HEK293T (cell line): ENCODE results near the gene PLXDC1.

Experiments
- CTCF ChIA-PET: fragments of 350-600 bp; formaldehyde crosslinking; extraction: SDS; loops from one replicate; lab custom pipeline; 2021; ENCODE audit warnings: antibody characterized with exemption, inconsistent platforms; lab: Yijun Ruan, JAX
- POLR2A ChIA-PET: fragments of 350-600 bp; formaldehyde crosslinking; extraction: SDS; loops from one replicate; lab custom pipeline; 2020; ENCODE audit warnings: antibody characterized with exemption, inconsistent platforms; lab: Yijun Ruan, JAX
- DNase-seq: peaks from one replicate; pipeline ENCODE4 v3.0.0; 2012; ENCODE audit warnings: mixed read lengths; ENCODE audit errors: extremely low spot score
- ARNT ChIP-seq: fragments of 450-650 bp; IDR thresholded peaks from 2 replicates; pipeline ENCODE4 v1.6.1; 2017; ENCODE audit warnings: mild to moderate bottlenecking
- BHLHE40 ChIP-seq: fragments of 450-650 bp; IDR thresholded peaks from 2 replicates; pipeline ENCODE4 v1.6.1; 2016; ENCODE audit warnings: mild to moderate bottlenecking, moderate library complexity, borderline replicate concordance
- CTBP1 ChIP-seq: fragments of 450-650 bp; IDR thresholded peaks from 2 replicates; pipeline ENCODE4 v1.6.1; 2016; ENCODE audit warnings: borderline replicate concordance
- ELF4 ChIP-seq: fragments of 450-650 bp; IDR thresholded peaks from 2 replicates; pipeline ENCODE4 v1.6.1; 2017; ENCODE audit warnings: antibody characterized with exemption
- FOXA1 ChIP-seq: fragments of 450-650 bp; IDR thresholded peaks from 2 replicates; pipeline ENCODE4 v1.6.1; 2016; ENCODE audit warnings: mild to moderate bottlenecking
- FOXK2 ChIP-seq: fragments of 450-650 bp; IDR thresholded peaks from 2 replicates; pipeline ENCODE4 v1.6.1; 2016; ENCODE audit warnings: mild to moderate bottlenecking
- FOXM1 ChIP-seq: fragments of 450-650 bp; IDR thresholded peaks from 2 replicates; pipeline ENCODE4 v1.6.1; 2017; ENCODE audit warnings: mild to moderate bottlenecking, borderline replicate concordance
- HDGF ChIP-seq: fragments of 450-650 bp; IDR thresholded peaks from 2 replicates; pipeline ENCODE4 v1.6.1; 2017; ENCODE audit warnings: antibody characterized with exemption, borderline replicate concordance
- L3MBTL2 ChIP-seq: fragments of 450-650 bp; conservative IDR thresholded peaks from 2 replicates; pipeline ENCODE4 v1.6.1; 2016; ENCODE audit warnings: mild to moderate bottlenecking
- LEF1 ChIP-seq: fragments of 450-650 bp; IDR thresholded peaks from 2 replicates; pipeline ENCODE4 v1.6.1; 2017; ENCODE audit warnings: mild to moderate bottlenecking, borderline replicate concordance
- NFRKB ChIP-seq: fragments of 450-650 bp; IDR thresholded peaks from 2 replicates; pipeline ENCODE4 v1.6.1; 2016; ENCODE audit warnings: mild to moderate bottlenecking, moderate library complexity
- SP1 ChIP-seq: fragments of 450-650 bp; IDR thresholded peaks from 2 replicates; pipeline ENCODE4 v1.6.1; 2017
- SUZ12 ChIP-seq: fragments of 450-650 bp; IDR thresholded peaks from 2 replicates; pipeline ENCODE4 v1.6.1; 2016; ENCODE audit warnings: mild to moderate bottlenecking
- TARDBP ChIP-seq: fragments of 450-650 bp; IDR thresholded peaks from 2 replicates; pipeline ENCODE4 v1.6.1; 2016
- ZNF384 ChIP-seq: fragments of 450-650 bp; IDR thresholded peaks from 2 replicates; pipeline ENCODE4 v1.6.1; 2016
- TF ChIP-seq, protein P1 (sequence below): fragments of 450-650 bp; IDR thresholded peaks from 2 replicates; pipeline ENCODE4 v1.6.1; 2016

Gene PLXDC1

DNA sequence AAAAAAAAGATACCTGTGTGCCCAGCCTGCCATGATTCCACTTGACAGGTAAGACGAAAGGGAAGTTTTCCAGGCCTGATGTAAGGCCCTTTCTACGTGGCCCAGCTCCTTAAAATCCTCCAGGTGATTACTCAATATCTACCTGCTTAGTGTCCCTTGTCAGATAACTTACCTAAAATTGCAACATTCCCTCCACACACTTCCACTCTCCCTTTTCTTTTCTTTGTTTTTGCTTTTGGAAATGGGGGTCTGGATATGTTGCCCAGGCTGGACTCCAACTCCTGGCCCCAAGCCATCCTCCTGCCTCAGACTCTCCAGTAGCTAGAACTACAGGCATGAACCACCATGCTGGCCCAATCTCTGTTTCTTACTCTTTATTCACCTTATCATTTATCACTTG, 7.2 kb upstream of the PLXDC1 start:
- ChIA-PET POLR2A (no interaction called here), CTCF (no interaction called here)
- TF ChIP-seq ZNF384: 0 out of 2 replicates have a peak, but pooled peaks have one; percentile 21
- TF ChIP-seq FOXM1: no peak
- TF ChIP-seq L3MBTL2: no peak
- TF ChIP-seq CTBP1: no peak
- TF ChIP-seq ARNT: no peak
- TF ChIP-seq FOXK2: no peak
- DNase-seq: no peak

DNA sequence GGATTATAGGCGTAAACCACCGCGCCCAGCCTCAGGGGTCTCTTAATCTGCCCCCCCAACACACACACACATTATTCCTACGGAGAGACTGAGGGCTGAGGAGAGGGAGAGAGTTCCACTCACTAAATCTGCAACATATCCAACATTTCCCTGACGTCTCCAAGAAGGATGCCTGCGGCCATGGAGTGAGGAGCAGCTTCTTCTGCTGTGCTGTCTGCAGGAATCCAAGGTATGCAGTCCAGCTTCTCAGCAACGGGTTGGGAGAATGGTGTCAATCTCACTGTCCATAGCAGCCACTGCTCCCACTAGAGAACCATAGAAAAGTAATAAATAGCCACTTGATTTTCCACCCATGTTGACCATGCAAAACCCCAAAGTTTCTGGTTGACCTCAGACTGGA, 5.1 kb upstream of the PLXDC1 start:
- POLR2A ChIA-PET: no interaction called here

DNA sequence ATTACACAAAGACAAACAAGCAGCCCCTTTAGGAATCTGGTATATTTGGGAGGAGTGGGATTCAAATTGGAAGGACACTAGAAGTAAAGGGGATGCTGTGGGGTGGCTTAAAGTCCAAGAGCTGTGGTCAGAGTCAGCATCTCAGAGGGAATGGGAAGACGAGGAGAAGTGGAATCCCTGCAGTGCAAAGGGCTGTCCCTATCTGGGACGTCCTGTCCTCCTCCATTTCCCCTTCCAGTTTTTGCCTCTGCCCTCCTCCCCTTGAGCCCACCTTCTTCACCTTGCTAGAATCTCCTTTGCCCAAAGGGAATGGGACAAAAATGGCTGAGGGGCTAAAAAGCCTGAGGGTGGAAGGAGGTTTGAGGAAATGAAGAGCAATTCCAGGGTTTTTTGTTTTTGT, 4.2 kb upstream of the PLXDC1 start:
- POLR2A ChIA-PET: no interaction called here

More for the DNA sequence above, 5.1 kb upstream of the PLXDC1 start:
- no peak for DNase-seq
- no peak for TF ChIP-seq CTBP1
- TF ChIP-seq, protein P1, sequence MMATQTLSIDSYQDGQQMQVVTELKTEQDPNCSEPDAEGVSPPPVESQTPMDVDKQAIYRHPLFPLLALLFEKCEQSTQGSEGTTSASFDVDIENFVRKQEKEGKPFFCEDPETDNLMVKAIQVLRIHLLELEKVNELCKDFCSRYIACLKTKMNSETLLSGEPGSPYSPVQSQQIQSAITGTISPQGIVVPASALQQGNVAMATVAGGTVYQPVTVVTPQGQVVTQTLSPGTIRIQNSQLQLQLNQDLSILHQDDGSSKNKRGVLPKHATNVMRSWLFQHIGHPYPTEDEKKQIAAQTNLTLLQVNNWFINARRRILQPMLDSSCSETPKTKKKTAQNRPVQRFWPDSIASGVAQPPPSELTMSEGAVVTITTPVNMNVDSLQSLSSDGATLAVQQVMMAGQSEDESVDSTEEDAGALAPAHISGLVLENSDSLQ: no peak
- no peak for TF ChIP-seq ELF4
- no peak for TF ChIP-seq BHLHE40
- no peak for TF ChIP-seq TARDBP
- TF ChIP-seq SP1: no peak
- TF ChIP-seq HDGF: no peak
- no peak for TF ChIP-seq L3MBTL2
- CTCF ChIA-PET: no interaction called here

DNA sequence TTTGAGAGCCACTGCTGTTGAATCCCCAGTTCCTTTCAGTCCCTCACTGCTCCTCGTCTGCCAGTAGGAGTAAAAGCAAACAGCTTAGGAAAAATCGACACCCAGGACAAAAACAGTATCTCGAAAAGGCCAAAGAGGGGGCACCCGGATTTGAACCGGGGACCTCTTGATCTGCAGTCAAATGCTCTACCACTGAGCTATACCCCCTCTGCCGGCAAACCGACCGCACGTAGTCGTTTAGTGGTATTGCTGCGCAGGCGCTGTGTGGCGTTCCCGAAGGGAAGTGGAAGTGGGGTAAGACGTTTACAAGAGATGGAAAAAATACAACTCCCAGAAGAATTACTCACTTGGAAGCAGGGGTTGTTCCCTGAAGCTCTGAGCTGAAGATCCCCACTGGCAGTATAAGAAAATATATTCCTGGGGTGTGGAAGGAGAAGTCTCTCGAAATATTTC, 2.2 kb upstream of the PLXDC1 start:
- TF ChIP-seq BHLHE40 (no peak), FOXA1 (no peak), FOXK2 (no peak), ARNT (no peak), L3MBTL2 (no peak), ZNF384 (no peak), LEF1 (no peak), SUZ12 (no peak), TARDBP (no peak), ELF4 (no peak), HDGF (no peak), SP1 (no peak), CTBP1 (no peak), FOXM1 (no peak), NFRKB (no peak)
- TF ChIP-seq, protein P1: no peak
- ChIA-PET CTCF (interaction anchor here (0.6 to 2.5 kb wide), 24 partner anchors 9 to 419 kb away, joined by 3 to 89 read pairs (median 4); partner anchors contain the start of genes LASP1 and LASP1NB), POLR2A (interaction anchor here (0.8 to 3.8 kb wide), 19 partner anchors 8 to 546 kb away, joined by 3 to 22 read pairs (median 4); partner anchors contain the start of genes CACNB1, ERBB2, LASP1 and RPL19)
- peak; percentile 65 for DNase-seq

More for the DNA sequence above, 4.2 kb upstream of the PLXDC1 start:
- TF ChIP-seq FOXK2 (no peak), LEF1 (no peak), SP1 (no peak), FOXA1 (no peak), SUZ12 (no peak), HDGF (no peak), ARNT (no peak), FOXM1 (no peak), CTBP1 (no peak), L3MBTL2 (no peak), TARDBP (no peak), NFRKB (no peak), ELF4 (no peak), ZNF384 (no peak), BHLHE40 (no peak)
- TF ChIP-seq, protein P1: no peak
- CTCF ChIA-PET: interaction anchor here (0.9 kb wide), 1 partner anchor 19 kb away, joined by 3 read pairs; no protein-coding TSS in a partner anchor
- DNase-seq: no peak

DNA sequence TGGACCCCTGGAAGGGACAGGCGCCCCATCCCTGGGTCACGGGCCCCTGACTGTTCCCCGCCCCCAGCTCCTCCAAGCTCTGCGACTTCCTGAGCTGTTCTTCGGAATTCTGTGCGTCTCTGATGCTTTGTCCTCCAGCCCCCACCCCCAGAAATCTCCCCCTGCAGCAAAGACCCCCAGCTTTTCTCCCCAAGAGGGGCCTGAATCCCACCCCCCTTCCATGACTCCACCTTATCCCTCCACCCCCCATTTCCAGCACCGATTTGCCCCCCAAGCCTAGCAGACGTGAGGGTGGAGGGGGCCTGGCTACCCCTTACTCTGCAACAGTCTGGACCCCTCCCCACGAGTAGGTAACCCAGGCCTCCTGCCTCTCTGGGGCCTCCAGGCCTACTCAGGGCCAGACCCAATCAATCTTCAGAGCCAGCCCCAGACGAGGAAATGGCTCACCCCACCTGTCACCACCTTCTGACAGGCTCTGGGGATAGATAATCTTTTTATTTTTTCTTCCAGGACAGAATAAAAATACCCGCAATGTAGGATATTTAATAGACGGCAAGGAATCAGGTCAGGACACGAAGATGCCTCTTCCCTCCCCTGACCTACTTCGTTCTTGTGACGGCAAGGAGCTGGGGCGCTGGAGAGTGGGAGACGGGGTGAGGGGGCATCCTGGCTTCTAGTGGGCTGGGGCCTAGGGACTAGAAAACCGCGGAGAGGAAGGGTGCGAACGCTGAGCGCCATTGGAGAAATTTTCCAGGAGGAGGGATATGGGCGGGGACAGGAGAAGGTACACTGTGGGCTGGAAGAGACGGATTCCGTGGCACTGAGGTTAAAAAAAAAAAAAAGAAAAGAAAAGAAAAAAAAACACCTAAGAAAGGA, 744 bp upstream of the PLXDC1 start:
- POLR2A ChIA-PET: interaction anchor here (0.8 to 3.8 kb wide), 15 partner anchors 12 to 548 kb away, joined by 3 to 22 read pairs (median 5); partner anchors contain the start of genes CACNB1, ERBB2, LASP1 and RPL19
- DNase-seq: peak; percentile 25
- CTCF ChIA-PET: interaction anchor here (0.6 to 2.5 kb wide), 14 partner anchors 8 to 417 kb away, joined by 3 to 89 read pairs (median 5); partner anchors contain the start of gene LASP1NB

More for the DNA sequence above, 744 bp upstream of the PLXDC1 start:
- TF ChIP-seq LEF1 (no peak), ZNF384 (no peak), NFRKB (no peak), ARNT (no peak), SUZ12 (no peak), ELF4 (no peak), SP1 (no peak), L3MBTL2 (no peak), BHLHE40 (no peak), CTBP1 (no peak), TARDBP (no peak), FOXA1 (no peak), FOXK2 (no peak), HDGF (no peak)
- TF ChIP-seq, protein P1: no peak
